ENCODE data around the gene ASCL5.

Gene ASCL5

DNA sequence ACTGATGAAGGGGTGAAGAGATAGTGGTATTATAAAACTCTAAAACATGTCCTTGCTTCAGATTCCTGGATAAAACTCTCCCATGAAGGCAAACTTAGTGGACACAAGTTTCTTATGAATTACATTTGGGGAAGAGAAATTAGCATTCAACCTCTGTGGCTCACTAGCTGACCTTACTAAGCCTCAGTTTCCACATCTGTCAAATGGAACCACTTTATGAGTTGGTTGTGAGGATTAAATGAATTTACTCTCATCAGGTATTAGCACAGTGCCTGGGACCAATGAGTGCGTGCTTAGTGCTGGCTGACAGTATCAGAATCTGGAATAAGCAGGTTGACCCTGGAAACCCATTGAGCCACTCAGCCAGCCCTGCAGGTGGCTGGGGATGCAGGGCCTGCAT, 17.3 kb downstream of the ASCL5 start:
- DNase-seq, result no peak

- DNase-seq, result no peak
These were observed 18.4 kb downstream of the ASCL5 start for GRCh38 chr1:201108614-201109013.

GRCh38 chr1:201105688-201106087, 21.3 kb downstream of the ASCL5 start:
- no peak for DNase-seq

DNA sequence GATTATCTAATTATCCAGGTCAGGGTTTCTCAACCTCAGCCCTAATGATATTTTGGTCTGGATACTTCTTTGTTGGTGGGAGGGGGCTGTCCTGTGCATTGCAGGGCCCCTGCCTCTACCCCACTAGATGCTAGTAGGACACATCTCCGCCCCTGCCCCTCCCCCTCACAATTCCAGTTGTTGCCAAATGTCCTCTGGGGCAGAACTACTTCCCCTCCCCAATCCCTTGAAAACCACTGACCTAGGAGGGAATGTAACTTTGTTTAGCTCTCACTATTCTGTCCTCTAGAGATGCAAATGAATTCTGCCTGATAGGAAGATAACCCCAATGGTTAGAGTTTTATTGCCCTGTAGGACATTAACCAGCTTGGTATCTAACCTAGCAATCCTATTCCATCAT, 22.8 kb downstream of the ASCL5 start:
- no peak for DNase-seq

GRCh38 chr1:201103666-201104065, 23.3 kb downstream of the ASCL5 start:
- DNase-seq, result no peak

- DNase-seq, result no peak
These were observed 26.6 kb downstream of the ASCL5 start for GRCh38 chr1:201100169-201100930.

DNA sequence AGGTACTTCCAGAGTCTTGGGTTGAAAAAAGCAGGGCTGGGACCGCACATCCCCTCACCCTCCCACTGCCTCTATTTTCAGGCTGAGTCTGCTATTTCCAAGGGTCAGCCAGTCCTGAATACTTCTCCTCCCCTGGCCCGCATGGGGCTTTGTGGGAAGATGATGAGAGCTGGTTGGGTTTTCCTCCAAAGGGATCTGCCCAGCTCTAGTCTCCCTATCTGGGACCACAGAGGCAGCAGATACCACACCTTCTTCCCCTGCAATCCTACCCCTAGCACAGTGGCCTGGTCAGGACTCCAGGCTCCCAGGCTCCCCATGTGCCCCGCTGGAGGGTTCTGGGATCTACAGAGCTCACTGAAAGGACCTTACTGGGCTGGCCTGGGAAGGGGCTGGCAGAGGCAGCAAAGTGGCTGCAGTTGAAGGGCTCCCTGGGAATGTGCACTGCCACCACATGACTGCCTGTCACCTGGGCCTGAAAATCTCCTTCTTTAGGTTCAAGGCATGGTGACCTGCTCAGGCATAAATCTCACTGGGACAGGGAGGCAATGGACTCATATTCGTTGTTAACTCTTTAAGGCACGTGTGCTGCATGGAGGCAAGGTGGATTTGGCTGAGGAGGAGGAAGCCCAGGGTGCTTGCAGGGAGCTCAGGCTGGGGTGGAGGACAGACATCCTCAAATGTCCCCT, 27.8 kb downstream of the ASCL5 start:
- DNase-seq, result no peak

- no peak for DNase-seq
These were observed 29.8 kb downstream of the ASCL5 start for GRCh38 chr1:201096977-201097856.

- DNase-seq, result no peak
These were observed 30.9 kb downstream of the ASCL5 start for GRCh38 chr1:201096041-201096461.

DNA sequence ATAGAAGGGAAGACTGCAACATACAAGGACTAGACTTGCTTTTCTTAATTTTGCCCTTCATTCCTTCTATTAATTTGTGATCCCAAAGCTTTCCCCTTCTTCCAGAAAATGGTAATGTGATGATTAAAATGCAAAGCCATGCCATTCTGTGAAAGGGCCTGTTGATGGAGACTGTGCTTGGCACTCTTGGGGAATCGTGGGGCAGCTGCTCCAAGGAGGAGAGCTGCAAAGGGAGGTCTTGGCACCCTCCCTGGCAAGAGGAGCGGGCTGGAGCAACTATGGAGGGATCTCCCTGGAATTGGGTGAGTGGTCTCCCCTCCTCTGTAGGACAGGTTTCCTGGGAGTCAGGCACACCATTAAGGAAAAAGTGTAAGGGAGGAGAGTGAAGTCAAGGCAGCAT, 31.4 kb downstream of the ASCL5 start:
- DNase-seq, result no peak

DNA sequence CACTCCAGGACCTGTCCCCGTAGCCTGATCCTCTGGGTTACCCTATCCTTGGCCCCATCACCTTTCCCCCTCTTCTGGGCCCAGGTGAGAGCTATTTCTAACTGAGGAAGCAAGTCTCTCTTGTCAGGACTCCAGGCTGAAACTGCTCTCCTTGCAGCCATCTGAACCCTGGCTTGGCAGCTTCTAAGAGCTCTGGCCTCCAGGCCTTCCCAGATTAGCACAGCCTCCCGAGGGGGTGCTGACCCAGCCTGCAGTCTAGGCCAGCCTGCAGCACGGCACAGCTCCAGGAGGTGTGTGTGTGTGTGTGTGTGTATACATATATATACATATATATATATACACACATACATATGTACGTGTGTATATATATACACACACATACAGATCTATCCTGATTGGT, 32.2 kb downstream of the ASCL5 start:
- no peak for DNase-seq

DNA sequence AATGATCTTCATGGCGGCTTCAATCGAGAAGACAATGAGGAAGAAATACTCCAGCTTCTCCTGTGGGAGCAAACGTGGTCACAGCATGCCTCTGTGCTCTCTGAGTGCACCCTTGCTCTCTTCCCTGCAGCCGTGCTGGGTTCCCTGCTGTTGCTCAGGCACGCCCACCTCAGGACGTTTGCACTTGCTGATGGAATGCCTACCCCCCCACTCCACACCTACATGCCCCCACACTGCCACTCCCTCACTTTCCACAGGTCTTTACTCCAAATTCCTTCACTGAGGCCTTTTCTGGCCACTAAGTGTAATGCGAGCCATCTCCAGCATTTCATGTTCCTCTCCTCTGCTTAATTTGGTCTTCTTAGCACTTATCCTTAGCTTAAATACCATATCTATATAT, 33.0 kb downstream of the ASCL5 start:
- no peak for DNase-seq

DNA sequence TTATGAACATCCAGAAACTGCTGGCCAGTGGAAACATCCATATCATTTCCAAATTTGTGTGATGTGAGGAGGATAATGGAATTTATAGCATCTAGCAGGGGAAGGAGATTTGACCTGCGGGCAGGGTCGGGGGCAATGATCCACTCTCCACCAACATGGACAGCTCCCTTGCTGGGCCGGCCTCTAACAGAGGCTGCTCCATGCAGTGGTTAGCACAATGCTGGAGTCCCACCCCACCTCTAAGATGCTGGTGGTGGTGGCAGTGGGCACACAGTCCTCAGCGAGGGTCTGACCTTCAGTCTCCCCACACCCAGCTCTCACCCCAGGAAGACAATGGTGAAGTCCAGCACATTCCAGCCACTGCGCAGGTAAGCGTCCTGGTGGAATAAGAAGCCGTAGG, 33.4 kb downstream of the ASCL5 start:
- no peak for DNase-seq

- no peak for DNase-seq
These were observed 34.2 kb downstream of the ASCL5 start for GRCh38 chr1:201092738-201093137.

DNA sequence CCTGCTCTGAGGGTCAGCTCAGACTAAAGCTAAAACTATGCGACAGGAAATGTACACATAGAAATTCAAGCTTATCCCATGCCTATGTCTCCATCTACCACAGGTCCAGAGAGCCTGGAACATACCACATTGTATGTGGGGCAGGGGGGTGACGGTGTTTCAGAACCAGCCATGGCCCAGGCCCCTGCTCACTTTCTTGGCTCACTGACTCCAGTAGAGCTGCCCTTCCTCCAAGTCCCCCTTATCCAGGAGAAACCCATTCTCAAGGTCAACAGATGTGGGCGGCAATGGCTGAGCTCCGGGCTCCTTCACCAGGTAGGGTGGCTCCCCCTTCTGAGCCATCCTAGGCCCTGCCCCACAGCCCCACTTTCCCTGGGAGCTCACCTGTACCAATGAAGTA, 35.7 kb downstream of the ASCL5 start:
- no peak for DNase-seq

- DNase-seq, result no peak
These were observed 36.4 kb downstream of the ASCL5 start for GRCh38 chr1:201090541-201090940.

GRCh38 chr1:201089596-201089995, 37.4 kb downstream of the ASCL5 start:
- DNase-seq, result no peak

GRCh38 chr1:201088901-201089525, 38.0 kb downstream of the ASCL5 start:
- DNase-seq, result no peak

- DNase-seq, result no peak
These were observed 38.6 kb downstream of the ASCL5 start for GRCh38 chr1:201088395-201088794.

- peak; percentile 24 for DNase-seq
These were observed 40.9 kb downstream of the ASCL5 start for GRCh38 chr1:201085902-201086735.

GRCh38 chr1:201084295-201084694, 42.7 kb downstream of the ASCL5 start:
- DNase-seq, result no peak

- DNase-seq, result no peak
These were observed 43.2 kb downstream of the ASCL5 start for GRCh38 chr1:201083741-201084140.

Measured in activated CD4-positive, alpha-beta T cell treated with anti-CD3 and anti-CD28 coated beads, Interleukin-2, amount 50 U/mL, for 1 hour (primary cell).